GM23338 (cell line): ENCODE data around the gene ODAD3. TPM values are rescaled to one million over a fixed set of nuclear protein-coding genes. Genes with fewer than 3 reads are reported as not detected.

ENCODE experiments used
- ATAC-seq: fragments of 200-7000 bp; cut with Tn5 transposase; 3 replicates; pipeline ENCODE4 v1.9.1; 2020
- DNase-seq: peaks from one replicate; pipeline ENCODE4 v3.0.0-alpha.2; 2015; ENCODE audit warnings: low spot score
- H2AFZ ChIP-seq: fragments of 200-600 bp; sonication (generic); 2 replicates; pipeline ENCODE4 v1.8.0; 2016; ENCODE audit warnings: antibody characterized with exemption, mild to moderate bottlenecking, moderate library complexity
- H3F3A ChIP-seq: fragments of 200-600 bp; sonication (generic); replicated peaks from 2 replicates; pipeline ENCODE4 v1.8.0; 2017; ENCODE audit warnings: antibody characterized with exemption, mixed run types, low read depth
- H3K27ac ChIP-seq: fragments of 200-600 bp; sonication (generic); 2 replicates; pipeline ENCODE4 v1.6.1; 2016; ENCODE audit warnings: low read depth
- H3K27me3 ChIP-seq: fragments of 200-600 bp; sonication (generic); 2 replicates; pipeline ENCODE4 v1.8.0; 2016; ENCODE audit warnings: mild to moderate bottlenecking, mixed run types, moderate library complexity; ENCODE audit not compliant: insufficient read depth
- H3K36me3 ChIP-seq: fragments of 200-600 bp; sonication (generic); 2 replicates; pipeline ENCODE4 v1.8.0; 2016; ENCODE audit warnings: mild to moderate bottlenecking; ENCODE audit not compliant: insufficient read depth
- H3K4me1 ChIP-seq: fragments of 200-600 bp; sonication (generic); 2 replicates; pipeline ENCODE4 v1.8.0; 2016; ENCODE audit warnings: mild to moderate bottlenecking, moderate library complexity; ENCODE audit not compliant: insufficient read depth
- H3K4me2 ChIP-seq: fragments of 200-600 bp; sonication (generic); 2 replicates; pipeline ENCODE4 v1.7.1; 2017; ENCODE audit warnings: mixed run types
- H3K4me3 ChIP-seq: fragments of 200-600 bp; sonication (generic); 2 replicates; pipeline ENCODE4 v1.6.1; 2016; ENCODE audit warnings: mixed run types
- H3K79me2 ChIP-seq: fragments of 200-600 bp; sonication (generic); replicated peaks from 2 replicates; pipeline ENCODE4 v1.8.0; 2017; ENCODE audit warnings: mild to moderate bottlenecking; ENCODE audit not compliant: insufficient read depth
- H3K9me2 ChIP-seq: fragments of 200-600 bp; sonication (generic); 2 replicates; pipeline ENCODE4 v1.8.0; 2017; ENCODE audit not compliant: insufficient read depth
- H4K20me1 ChIP-seq: fragments of 200-600 bp; sonication (generic); replicated peaks from 2 replicates; pipeline ENCODE4 v1.8.0; 2017; ENCODE audit warnings: mild to moderate bottlenecking; ENCODE audit not compliant: insufficient read depth
- H3K27ac Mint-ChIP-seq: 2 replicates; pipeline ENCODE4 v1.8.0; 2020; ENCODE audit warnings: inconsistent platforms, mild to moderate bottlenecking, moderate library complexity, mixed read lengths
- H3K27me3 Mint-ChIP-seq: 3 replicates; pipeline ENCODE4 v1.8.0; 2022; ENCODE audit warnings: low read depth, mild to moderate bottlenecking, moderate library complexity, mixed read lengths, inconsistent platforms; ENCODE audit not compliant: insufficient read depth, poor library complexity
- H3K36me3 Mint-ChIP-seq: 3 replicates; pipeline ENCODE4 v1.8.0; 2021; ENCODE audit warnings: low read depth, mild to moderate bottlenecking, inconsistent platforms, moderate library complexity, mixed read lengths
- H3K4me1 Mint-ChIP-seq: 3 replicates; pipeline ENCODE4 v1.8.0; 2020; ENCODE audit warnings: mild to moderate bottlenecking, inconsistent platforms, mixed read lengths
- H3K4me3 Mint-ChIP-seq: 3 replicates; pipeline ENCODE4 v1.8.0; 2021; ENCODE audit warnings: moderate library complexity, mild to moderate bottlenecking, inconsistent platforms, mixed read lengths
- H3K9me3 Mint-ChIP-seq: 3 replicates; pipeline ENCODE4 v1.8.0; 2020; ENCODE audit warnings: moderate library complexity, mild to moderate bottlenecking, inconsistent platforms, mixed read lengths
- CREB1 ChIP-seq: fragments of 250-450 bp; sonication (Bioruptor Pico); IDR thresholded peaks from 2 replicates; pipeline ENCODE4 v1.5.0; 2020; ENCODE audit warnings: low read depth, mild to moderate bottlenecking, moderate library complexity
- EZH2 ChIP-seq: fragments of 200-600 bp; sonication (generic); IDR thresholded peaks from one replicate; pipeline ENCODE4 v1.8.0; 2017; ENCODE audit warnings: antibody characterized with exemption, mild to moderate bottlenecking, low read depth; ENCODE audit not compliant: unreplicated experiment
- EZH2phosphoT487 ChIP-seq: fragments of 200-600 bp; sonication (generic); IDR thresholded peaks from one replicate; pipeline ENCODE4 v1.8.1; 2018; ENCODE audit warnings: antibody characterized with exemption; ENCODE audit not compliant: unreplicated experiment
- JUNB ChIP-seq: IDR thresholded peaks from one replicate; pipeline ENCODE4 v1.6.1; 2016; ENCODE audit warnings: antibody characterized with exemption; ENCODE audit not compliant: unreplicated experiment
- NANOG ChIP-seq: IDR thresholded peaks from 2 replicates; pipeline ENCODE4 v1.6.1; 2016; ENCODE audit warnings: antibody characterized with exemption, borderline replicate concordance
- POLR2AphosphoS5 ChIP-seq: IDR thresholded peaks from 2 replicates; pipeline ENCODE4 v1.6.1; 2016; ENCODE audit warnings: antibody characterized with exemption, low read depth
- STAT1 ChIP-seq: IDR thresholded peaks from one replicate; pipeline ENCODE4 v1.6.1; 2016; ENCODE audit warnings: antibody characterized with exemption; ENCODE audit not compliant: unreplicated experiment
- ZNF114 ChIP-seq: fragments of 250-450 bp; sonication (Bioruptor Pico); IDR thresholded peaks from 2 replicates; pipeline ENCODE4 v1.5.0; 2020; ENCODE audit warnings: mild to moderate bottlenecking, moderate library complexity
- ZNF331 ChIP-seq: fragments of 250-450 bp; sonication (Bioruptor Pico); IDR thresholded peaks from 2 replicates; pipeline ENCODE4 v1.5.0; 2020; ENCODE audit warnings: low read depth, mild to moderate bottlenecking, moderate library complexity
- ZNF462 ChIP-seq: fragments of 250-450 bp; sonication (Bioruptor Pico); IDR thresholded peaks from 2 replicates; pipeline ENCODE4 v1.5.0; 2020; ENCODE audit warnings: mild to moderate bottlenecking, moderate library complexity
- polyA plus RNA-seq: library from polyadenylated mRNA; unstranded; fragments of >200 nt; fragmentation: Nextera tagmentation; extraction: Ambion mirVana; gene quantifications from 2 replicates; pipeline ENCODE4 v1.2.1, GENCODE V29; 2016
- total RNA-seq: library from RNA; depleted of rRNA; stranded (reverse); fragments of >200 nt; shearing (Covaris generic); gene quantifications from 2 replicates; pipeline ENCODE4 v1.2.3, GENCODE V29; 2014
- TF ChIP-seq, protein P1 (sequence below): IDR thresholded peaks from 2 replicates; pipeline ENCODE4 v1.6.1; 2016; ENCODE audit warnings: antibody characterized with exemption
- TF ChIP-seq, protein P2 (sequence below): IDR thresholded peaks from one replicate; pipeline ENCODE4 v1.6.1; 2018; ENCODE audit warnings: antibody characterized with exemption; ENCODE audit not compliant: unreplicated experiment
- TF ChIP-seq, protein P3 (sequence below), 2 experiments: fragments of 200-600 bp in 1 of 2; sonication (generic) in 1 of 2; conservative IDR thresholded peaks; 2 replicates each; pipeline versions ENCODE4 v1.5.1 to v1.6.1; 2016 to 2017; ENCODE audit warnings: antibody characterized with exemption in 2 of 2, low read depth in 2 of 2, mild to moderate bottlenecking in 2 of 2, moderate library complexity in 1 of 2

ODAD3 gene
- total and polyA plus RNA-seq, 2 experiments from 2014 or later = 1.5 to 6.1 TPM

GRCh38 chr19:11457831-11458230, 22.9 kb upstream of the ODAD3 start:
- Histone ChIP-seq H3K79me2 (no peaks in the 10 kb centered on the region), H3K36me3 (no peaks in the 10 kb centered on the region), H3K4me1 (peaks cover 11% of the 10 kb centered on the region), H3K27me3 (no peaks in the 10 kb centered on the region), H3K9me2 (no peaks in the 10 kb centered on the region), H2AFZ (no peak overlapping the region), H3K27ac (no peak overlapping the region), H3K4me3 (no peak overlapping the region), H4K20me1 (no peaks in the 10 kb centered on the region), H3F3A (0 out of 2 replicates have a peak, but pooled peaks cover 7% of the 10 kb centered on the region), H3K4me2 (no peak overlapping the region)
- no peaks in the 10 kb centered on the region for H3K9me3 Mint-ChIP-seq
- H3K27ac Mint-ChIP-seq = no peak overlapping the region
- TF ChIP-seq STAT1 = no peak
- TF ChIP-seq, protein P1, sequence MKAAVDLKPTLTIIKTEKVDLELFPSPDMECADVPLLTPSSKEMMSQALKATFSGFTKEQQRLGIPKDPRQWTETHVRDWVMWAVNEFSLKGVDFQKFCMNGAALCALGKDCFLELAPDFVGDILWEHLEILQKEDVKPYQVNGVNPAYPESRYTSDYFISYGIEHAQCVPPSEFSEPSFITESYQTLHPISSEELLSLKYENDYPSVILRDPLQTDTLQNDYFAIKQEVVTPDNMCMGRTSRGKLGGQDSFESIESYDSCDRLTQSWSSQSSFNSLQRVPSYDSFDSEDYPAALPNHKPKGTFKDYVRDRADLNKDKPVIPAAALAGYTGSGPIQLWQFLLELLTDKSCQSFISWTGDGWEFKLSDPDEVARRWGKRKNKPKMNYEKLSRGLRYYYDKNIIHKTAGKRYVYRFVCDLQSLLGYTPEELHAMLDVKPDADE = no peak
- TF ChIP-seq JUNB = no peak
- TF ChIP-seq, protein P2, sequence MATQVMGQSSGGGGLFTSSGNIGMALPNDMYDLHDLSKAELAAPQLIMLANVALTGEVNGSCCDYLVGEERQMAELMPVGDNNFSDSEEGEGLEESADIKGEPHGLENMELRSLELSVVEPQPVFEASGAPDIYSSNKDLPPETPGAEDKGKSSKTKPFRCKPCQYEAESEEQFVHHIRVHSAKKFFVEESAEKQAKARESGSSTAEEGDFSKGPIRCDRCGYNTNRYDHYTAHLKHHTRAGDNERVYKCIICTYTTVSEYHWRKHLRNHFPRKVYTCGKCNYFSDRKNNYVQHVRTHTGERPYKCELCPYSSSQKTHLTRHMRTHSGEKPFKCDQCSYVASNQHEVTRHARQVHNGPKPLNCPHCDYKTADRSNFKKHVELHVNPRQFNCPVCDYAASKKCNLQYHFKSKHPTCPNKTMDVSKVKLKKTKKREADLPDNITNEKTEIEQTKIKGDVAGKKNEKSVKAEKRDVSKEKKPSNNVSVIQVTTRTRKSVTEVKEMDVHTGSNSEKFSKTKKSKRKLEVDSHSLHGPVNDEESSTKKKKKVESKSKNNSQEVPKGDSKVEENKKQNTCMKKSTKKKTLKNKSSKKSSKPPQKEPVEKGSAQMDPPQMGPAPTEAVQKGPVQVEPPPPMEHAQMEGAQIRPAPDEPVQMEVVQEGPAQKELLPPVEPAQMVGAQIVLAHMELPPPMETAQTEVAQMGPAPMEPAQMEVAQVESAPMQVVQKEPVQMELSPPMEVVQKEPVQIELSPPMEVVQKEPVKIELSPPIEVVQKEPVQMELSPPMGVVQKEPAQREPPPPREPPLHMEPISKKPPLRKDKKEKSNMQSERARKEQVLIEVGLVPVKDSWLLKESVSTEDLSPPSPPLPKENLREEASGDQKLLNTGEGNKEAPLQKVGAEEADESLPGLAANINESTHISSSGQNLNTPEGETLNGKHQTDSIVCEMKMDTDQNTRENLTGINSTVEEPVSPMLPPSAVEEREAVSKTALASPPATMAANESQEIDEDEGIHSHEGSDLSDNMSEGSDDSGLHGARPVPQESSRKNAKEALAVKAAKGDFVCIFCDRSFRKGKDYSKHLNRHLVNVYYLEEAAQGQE = no peak
- no peak for TF ChIP-seq EZH2phosphoT487
- TF ChIP-seq ZNF331 (CRISPR knock-in tag) = no peak
- TF ChIP-seq, protein P3, sequence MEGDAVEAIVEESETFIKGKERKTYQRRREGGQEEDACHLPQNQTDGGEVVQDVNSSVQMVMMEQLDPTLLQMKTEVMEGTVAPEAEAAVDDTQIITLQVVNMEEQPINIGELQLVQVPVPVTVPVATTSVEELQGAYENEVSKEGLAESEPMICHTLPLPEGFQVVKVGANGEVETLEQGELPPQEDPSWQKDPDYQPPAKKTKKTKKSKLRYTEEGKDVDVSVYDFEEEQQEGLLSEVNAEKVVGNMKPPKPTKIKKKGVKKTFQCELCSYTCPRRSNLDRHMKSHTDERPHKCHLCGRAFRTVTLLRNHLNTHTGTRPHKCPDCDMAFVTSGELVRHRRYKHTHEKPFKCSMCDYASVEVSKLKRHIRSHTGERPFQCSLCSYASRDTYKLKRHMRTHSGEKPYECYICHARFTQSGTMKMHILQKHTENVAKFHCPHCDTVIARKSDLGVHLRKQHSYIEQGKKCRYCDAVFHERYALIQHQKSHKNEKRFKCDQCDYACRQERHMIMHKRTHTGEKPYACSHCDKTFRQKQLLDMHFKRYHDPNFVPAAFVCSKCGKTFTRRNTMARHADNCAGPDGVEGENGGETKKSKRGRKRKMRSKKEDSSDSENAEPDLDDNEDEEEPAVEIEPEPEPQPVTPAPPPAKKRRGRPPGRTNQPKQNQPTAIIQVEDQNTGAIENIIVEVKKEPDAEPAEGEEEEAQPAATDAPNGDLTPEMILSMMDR (conservative IDR thresholded peaks at IDR 0.05; ENCODE audit: low read depth in 2 of 2) = no peak
- TF ChIP-seq EZH2 = no peak
- TF ChIP-seq NANOG = no peak
- no peak for TF ChIP-seq CREB1 (CRISPR knock-in tag)
- no peak for TF ChIP-seq POLR2AphosphoS5
- TF ChIP-seq ZNF114 (CRISPR knock-in tag) = no peak
- TF ChIP-seq ZNF462 (CRISPR knock-in tag) = no peak
- no peak for DNase-seq
- peaks cover 10% of the 10 kb centered on the region for H3K27me3 Mint-ChIP-seq
- no peak overlapping the region; the same call in 2 of the 3 replicates for H3K4me3 Mint-ChIP-seq
- no peak for ATAC-seq
- H3K36me3 Mint-ChIP-seq = no peaks in the 10 kb centered on the region
- H3K4me1 Mint-ChIP-seq = peaks cover 8% of the 10 kb centered on the region
